DMS 273 (cell line): ENCODE data around the gene MFAP2.
"Not testable (repeated sequence)": the region's sequence is repeated elsewhere in the genome, so short reads cannot be mapped to it uniquely, and the experiment has no call there.

Experiments used
- DNase-seq: peaks from one replicate; lab custom pipeline; 2025; ENCODE audit not compliant: unreplicated experiment; lab: John Stamatoyannopoulos, UW

MFAP2 gene

GRCh38 chr1:16931206-16931934, 49.0 kb downstream of the MFAP2 start:
- DNase-seq: not testable (repeated sequence)

DNA sequence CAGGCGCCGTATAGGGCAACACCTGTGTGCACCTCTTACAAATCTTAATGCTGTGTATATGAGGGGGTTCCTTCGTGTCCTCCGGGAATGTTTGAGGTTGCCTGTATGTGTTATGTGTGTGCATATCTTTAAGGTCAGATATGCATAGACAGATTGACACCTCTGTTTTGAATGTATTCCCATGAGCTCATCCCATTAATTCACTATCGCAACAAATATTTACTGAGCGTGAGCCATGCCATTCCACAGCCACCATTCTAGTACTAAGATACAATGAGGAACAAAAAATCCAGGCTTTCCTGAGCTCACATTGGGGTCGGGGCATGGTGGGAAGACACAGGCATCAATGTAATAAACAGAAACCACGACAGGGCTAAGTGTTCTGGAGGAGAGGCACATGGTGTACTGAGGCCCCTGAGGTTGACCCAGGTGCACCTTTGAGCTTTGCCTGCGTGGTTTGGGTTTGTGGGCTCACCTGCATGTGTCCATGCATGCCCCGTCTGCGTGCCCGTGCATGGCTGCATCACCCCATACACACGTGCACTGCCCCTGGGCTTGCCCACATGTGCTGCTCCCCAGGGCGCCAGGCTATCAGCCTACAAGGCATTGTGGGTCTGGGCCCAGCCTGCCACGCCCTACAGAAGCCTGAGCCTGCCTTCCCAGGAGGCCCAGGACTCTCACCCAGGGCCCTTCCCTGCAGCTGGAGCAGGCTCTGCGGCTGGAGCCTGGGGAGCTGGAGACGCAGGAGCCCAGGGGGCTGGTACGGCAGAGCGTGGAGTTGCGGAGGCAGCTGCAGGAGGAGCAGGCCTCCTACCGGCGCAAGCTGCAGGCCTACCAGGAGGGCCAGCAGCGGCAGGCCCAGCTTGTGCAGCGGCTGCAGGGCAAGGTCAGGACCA, 51.0 kb downstream of the MFAP2 start:
- DNase-seq: not testable (repeated sequence)

GRCh38 chr1:16927711-16928485, 52.5 kb downstream of the MFAP2 start:
- peak; percentile 53 for DNase-seq

- no peak for DNase-seq
These were observed 53.2 kb downstream of the MFAP2 start for GRCh38 chr1:16927256-16927655.

- peak; percentile 86 for DNase-seq
These were observed 53.8 kb downstream of the MFAP2 start for GRCh38 chr1:16926491-16927073.

DNA sequence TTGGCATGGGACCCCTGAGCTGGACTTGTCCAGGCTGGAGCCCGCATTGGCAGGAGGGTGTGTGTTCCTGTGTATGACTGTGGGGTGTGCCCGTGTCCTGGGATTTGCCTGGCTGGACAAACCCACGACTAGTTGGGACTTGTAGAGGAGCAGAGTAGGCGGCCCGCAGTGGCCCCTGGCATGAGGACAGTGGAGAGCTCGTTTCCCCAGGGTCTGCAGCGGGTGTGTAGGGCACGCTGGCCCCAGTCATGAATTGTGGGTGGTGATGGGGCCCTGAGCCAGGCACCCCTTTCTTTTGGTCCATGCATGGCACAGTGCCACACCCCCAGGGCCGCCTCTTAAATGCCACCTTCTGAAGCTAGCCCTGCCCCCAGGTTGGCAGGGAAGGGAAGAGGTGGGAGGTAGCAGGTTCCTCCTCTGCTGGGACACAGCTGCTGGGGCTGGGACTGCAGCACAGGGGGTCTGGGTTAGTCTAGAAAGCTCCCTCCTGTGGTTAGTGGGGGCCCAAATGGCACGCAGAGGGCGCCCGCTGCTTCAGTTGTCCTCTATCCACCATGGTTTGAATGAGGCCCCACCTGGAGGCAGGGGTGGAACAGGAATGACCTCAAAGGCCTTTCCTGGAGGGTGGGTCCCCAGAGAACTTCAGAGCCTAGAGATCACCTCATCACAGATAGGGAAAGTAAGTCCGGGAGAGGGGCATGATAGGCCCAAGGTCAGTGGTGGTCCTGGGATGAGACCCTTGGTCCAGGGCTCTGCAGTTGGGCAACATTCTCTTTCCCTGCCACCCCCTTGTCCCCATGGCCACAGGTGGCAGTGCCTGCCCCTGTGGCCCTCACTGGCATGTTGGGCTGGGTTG, 54.6 kb downstream of the MFAP2 start:
- DNase-seq: no peak

GRCh38 chr1:16924919-16925477, 55.4 kb downstream of the MFAP2 start:
- peak; percentile 34 for DNase-seq
